GM08714 (cell line): ENCODE measurements around the gene SERTM1.

Experiments
- H3K4me3 ChIP-seq: fragments of 200-500 bp; sonication (Bioruptor generic); 2 replicates; pipeline ENCODE4 v1.5.1; 2014; ENCODE audit warnings: mild to moderate bottlenecking, low read length, inconsistent platforms
- ZNF274 ChIP-seq: IDR thresholded peaks from 2 replicates; pipeline ENCODE4 v1.6.1; 2012; ENCODE audit warnings: mild to moderate bottlenecking, low read depth, low read length

SERTM1 gene

DNA sequence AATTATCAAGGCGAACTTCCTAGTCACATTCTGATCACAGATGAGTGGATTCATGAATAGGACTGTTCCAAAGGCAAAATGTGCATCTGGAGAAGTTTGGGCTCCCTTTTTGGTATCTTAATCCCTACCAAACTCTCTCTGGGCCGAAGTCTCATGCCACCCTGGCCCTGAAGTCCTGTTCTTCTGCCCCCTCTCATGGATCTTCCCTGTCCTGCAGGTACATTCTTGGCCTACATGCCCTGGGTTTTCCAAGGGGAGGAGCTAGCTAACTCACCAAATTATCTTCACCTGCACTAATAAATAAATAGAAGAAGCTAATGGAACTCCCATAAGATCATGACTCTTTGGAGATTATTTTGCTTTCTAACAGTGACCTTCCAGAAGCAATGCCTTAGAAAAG lies 50.3 kb downstream of the SERTM1 start:
- H3K4me3 ChIP-seq: no peak overlapping the region
- TF ChIP-seq ZNF274: no peak

DNA sequence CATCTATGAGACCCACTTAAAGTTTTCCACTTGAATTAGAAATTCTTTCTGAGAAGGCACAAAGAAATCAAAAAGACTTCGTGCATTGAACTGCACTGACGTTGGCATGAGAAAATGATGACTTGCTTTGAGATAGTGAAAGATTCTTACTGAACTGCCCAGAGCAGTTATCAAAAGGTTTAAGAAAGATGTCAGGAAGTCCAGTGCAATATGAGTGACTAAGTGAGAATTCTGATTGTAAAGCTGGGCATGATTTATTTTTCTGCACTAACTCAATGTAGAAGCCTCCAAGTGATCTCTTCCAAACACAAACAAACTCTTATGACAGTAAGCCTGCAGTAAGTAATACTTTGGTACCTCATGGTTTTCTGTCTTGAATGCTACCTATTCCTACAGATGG lies 52.1 kb downstream of the SERTM1 start:
- H3K4me3 ChIP-seq: no peak overlapping the region
- no peak for TF ChIP-seq ZNF274

DNA sequence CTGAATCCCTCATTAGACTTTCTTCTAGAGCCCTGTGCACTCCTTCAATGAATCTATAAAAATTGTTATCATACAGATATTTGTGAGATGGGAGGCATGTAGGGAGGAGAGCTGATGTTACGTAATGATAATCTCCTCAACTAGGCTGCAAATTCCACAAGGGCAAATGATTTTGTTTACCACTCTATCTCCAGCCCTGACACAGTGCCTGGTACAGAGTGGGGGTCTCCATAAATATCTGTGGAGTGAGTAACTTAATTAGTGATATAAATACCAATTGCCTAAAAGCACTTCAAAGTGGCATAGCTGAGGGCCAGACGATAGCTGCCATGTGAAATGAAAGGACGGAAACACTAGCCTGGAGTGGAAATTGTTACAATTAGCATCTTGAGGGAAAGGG lies 54.2 kb downstream of the SERTM1 start:
- H3K4me3 ChIP-seq: no peak overlapping the region
- TF ChIP-seq ZNF274: no peak

DNA sequence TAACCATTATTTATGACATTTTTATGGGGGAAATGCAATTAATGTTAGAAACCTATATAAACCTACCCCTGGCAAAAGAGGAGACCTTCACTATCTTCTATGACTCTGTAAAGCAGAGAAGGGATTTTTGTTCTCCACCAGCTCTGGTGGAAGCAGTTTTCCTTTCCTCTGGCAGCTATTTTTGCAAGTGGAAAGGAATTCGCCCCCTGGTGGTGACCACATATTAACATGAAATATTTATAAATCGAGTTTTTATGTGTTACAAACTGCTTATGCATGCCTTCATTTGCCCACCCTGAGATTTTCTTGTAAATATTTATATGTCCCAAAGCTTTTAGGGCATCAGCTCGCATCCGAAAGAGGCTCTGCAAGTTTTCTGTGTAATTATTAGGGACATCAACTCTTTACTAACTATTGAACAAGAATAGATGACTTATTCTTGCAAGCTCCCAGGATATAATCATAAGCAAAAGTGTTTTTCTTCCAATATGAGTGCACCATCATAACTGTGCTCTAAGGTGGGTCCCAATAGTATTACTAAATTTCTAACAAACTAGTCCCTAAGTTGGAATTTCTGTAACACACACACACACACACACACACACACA lies 62.4 kb downstream of the SERTM1 start:
- TF ChIP-seq ZNF274: no peak
- no peak overlapping the region for H3K4me3 ChIP-seq

DNA sequence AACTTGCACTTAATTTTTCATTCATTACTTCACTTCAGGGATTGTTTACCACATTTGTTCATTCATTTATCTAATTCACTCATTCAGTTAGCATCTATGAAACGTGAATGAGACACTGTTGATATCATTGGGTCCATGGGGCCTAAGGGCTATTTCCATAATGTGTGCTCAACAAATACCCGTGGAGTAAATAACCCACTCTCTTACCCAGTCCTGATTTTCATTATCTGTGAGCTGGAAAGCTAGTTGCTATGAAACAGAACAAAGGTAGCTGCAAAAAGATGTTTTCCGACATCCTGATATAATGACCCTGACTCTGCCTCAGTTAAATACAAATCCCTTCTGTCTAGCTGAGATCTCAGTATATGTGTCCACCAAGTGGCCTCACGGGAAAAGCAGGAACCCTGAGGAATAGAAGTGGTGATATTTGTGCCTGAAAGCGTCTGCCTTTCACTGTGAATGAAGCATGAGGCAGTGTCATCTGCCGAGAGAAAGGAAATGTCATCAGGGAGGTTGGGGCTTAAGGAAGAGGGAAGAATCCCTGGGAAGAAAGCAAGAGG lies 63.8 kb downstream of the SERTM1 start:
- no peak for TF ChIP-seq ZNF274
- H3K4me3 ChIP-seq: no peak overlapping the region

DNA sequence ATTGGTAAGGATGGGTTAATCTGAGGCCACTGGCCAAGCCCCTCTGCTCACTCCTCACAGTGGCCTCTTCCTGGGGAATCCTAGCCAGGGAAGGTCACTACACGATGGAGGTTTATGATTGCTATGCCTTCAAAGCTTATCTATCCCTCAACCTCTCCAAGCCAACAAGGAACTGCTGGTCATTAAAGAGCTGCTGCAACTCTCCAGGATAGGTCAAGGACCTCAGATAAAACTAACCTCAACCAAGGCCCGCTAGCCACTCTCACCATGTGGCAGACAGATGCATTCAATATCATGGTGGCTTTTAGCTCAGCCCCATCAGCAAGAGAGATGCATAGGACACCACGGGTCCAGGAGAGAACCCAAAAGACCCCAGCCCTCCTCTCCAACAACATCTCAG lies 71.6 kb downstream of the SERTM1 start:
- TF ChIP-seq ZNF274: no peak
- no peak overlapping the region for H3K4me3 ChIP-seq

DNA sequence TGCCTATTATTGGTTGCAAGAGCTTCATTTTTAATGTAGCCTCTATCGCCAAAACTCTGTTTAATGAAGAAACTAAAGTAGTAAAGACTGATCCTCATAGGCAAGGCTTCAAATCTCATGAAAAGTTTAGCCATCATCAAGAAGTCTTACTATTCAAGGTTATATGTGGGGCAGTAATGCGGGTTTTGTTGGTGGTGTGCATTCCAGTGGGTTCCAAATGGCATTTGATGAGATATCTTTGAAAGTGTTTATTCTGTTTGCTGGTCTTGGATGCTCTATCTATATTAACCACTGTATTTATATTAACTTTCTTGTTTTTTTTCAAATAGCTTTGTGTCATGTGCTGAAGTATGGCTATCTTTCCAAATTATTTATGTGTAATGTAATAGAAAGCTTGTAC lies 72.2 kb downstream of the SERTM1 start:
- TF ChIP-seq ZNF274: no peak
- H3K4me3 ChIP-seq: no peak overlapping the region
